Ishikawa (cell line): Measurements from ENCODE around the gene RAPGEF2.

ENCODE experiments used
- CEBPB ChIP-seq: IDR thresholded peaks from 2 replicates; pipeline ENCODE4 v1.6.1; 2012
- EGR1 ChIP-seq: IDR thresholded peaks from 2 replicates; pipeline ENCODE4 v1.6.1; 2012
- EP300 ChIP-seq: IDR thresholded peaks from 2 replicates; pipeline ENCODE4 v1.6.1; 2012; ENCODE audit warnings: borderline replicate concordance
- MAX ChIP-seq: IDR thresholded peaks from 2 replicates; pipeline ENCODE4 v1.6.1; 2012
- NFIC ChIP-seq: IDR thresholded peaks from 2 replicates; pipeline ENCODE4 v1.6.1; 2012
- RAD21 ChIP-seq: IDR thresholded peaks from 2 replicates; pipeline ENCODE4 v1.6.1; 2012; ENCODE audit warnings: low read depth
- TAF1 ChIP-seq: IDR thresholded peaks from 2 replicates; pipeline ENCODE4 v1.6.1; 2012; ENCODE audit warnings: low read depth, mild to moderate bottlenecking
- TCF12 ChIP-seq: IDR thresholded peaks from 2 replicates; pipeline ENCODE4 v1.6.1; 2012; ENCODE audit warnings: low read depth
- YY1 ChIP-seq: IDR thresholded peaks from 2 replicates; pipeline ENCODE4 v1.6.1; 2012; ENCODE audit warnings: low read depth
- ZBTB7A ChIP-seq: IDR thresholded peaks from 2 replicates; pipeline ENCODE4 v1.6.1; 2012; ENCODE audit warnings: low read depth
- TF ChIP-seq, protein P1 (sequence below): IDR thresholded peaks from 2 replicates; pipeline ENCODE4 v1.6.1; 2012; ENCODE audit warnings: low read depth, mild to moderate bottlenecking

- TF ChIP-seq CEBPB (no peak), TAF1 (no peak), TCF12 (no peak), MAX (no peak), RAD21 (no peak), YY1 (no peak), EGR1 (no peak), NFIC (no peak), EP300 (no peak), ZBTB7A (no peak)
- TF ChIP-seq, protein P1, sequence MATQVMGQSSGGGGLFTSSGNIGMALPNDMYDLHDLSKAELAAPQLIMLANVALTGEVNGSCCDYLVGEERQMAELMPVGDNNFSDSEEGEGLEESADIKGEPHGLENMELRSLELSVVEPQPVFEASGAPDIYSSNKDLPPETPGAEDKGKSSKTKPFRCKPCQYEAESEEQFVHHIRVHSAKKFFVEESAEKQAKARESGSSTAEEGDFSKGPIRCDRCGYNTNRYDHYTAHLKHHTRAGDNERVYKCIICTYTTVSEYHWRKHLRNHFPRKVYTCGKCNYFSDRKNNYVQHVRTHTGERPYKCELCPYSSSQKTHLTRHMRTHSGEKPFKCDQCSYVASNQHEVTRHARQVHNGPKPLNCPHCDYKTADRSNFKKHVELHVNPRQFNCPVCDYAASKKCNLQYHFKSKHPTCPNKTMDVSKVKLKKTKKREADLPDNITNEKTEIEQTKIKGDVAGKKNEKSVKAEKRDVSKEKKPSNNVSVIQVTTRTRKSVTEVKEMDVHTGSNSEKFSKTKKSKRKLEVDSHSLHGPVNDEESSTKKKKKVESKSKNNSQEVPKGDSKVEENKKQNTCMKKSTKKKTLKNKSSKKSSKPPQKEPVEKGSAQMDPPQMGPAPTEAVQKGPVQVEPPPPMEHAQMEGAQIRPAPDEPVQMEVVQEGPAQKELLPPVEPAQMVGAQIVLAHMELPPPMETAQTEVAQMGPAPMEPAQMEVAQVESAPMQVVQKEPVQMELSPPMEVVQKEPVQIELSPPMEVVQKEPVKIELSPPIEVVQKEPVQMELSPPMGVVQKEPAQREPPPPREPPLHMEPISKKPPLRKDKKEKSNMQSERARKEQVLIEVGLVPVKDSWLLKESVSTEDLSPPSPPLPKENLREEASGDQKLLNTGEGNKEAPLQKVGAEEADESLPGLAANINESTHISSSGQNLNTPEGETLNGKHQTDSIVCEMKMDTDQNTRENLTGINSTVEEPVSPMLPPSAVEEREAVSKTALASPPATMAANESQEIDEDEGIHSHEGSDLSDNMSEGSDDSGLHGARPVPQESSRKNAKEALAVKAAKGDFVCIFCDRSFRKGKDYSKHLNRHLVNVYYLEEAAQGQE = no peak
Observed at GRCh38 chr4:159287767-159288166, 184.9 kb downstream of the RAPGEF2 start.
